Measurements from ENCODE around the gene ZBTB1. TPM values are rescaled to one million over a fixed set of nuclear protein-coding genes. Genes with fewer than 3 reads are reported as not detected.

The ZBTB1 gene
- total and polyA plus RNA-seq, 2 experiments from 2014 or later, result 37.5 to 60.0 TPM

DNA sequence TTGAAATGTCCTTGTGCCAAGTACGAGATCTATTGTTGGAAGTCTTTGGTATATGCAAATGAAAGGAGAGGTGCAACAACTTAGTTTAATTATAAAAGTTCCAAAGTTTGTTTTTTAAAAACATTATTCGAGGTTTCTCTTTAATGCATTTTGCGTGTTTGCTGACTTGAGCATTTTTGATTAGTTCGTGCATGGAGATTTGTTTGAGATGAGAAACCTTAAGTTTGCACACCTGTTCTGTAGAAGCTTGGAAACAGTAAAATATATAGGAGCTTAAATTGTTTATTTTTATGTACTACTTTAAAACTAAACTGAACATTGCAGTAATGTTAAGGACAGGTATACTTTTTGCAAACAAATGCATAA is 38.2 kb downstream of the ZBTB1 start:
- 57 to 63% methylated on average over 4 of the region's 4 CpGs for WGBS, 2 experiments (ENCODE audit: low coverage in 1 of 2, low lambda C conversion rate in 2 of 2, missing lambda C conversion rate in 2 of 2)
- Histone ChIP-seq H3K9ac (peak overlapping the region; percentile 46), H3K27ac (no peak overlapping the region), H4K20me1 (ENCODE audit: insufficient read depth) (no peaks in the 10 kb centered on the region), H3K36me3 (ENCODE audit: low read depth) (no peaks in the 10 kb centered on the region), H3K79me2 (ENCODE audit: insufficient read depth) (peaks cover 5% of the 10 kb centered on the region; the same call in 1 of the 2 replicates), H3K4me1 (ENCODE audit: insufficient read depth) (peaks cover 10% of the 10 kb centered on the region), H3K9me2 (ENCODE audit: insufficient read depth) (no peaks in the 10 kb centered on the region), H2AFZ (peak overlapping the region; percentile 79), H3K4me3 (peak overlapping the region; percentile 69), H3K4me2 (ENCODE audit: unreplicated experiment) (peak overlapping the region; percentile 68), H3K27me3 (replicated peaks; ENCODE audit: insufficient read depth) (no peaks in the 10 kb centered on the region), H3F3A (ENCODE audit: insufficient read depth) (peaks cover 29% of the 10 kb centered on the region), H3K9me3 (ENCODE audit: low read depth) (no peaks in the 10 kb centered on the region)
- in situ Hi-C loops (cut with MboI), result loop anchor here (10.0 kb wide), 1 partner anchor 92 kb away; no protein-coding TSS in a partner anchor
- DNase-seq, result no peak
- TF ChIP-seq EZH2phosphoT487 (IDR thresholded peaks at IDR 0.05; ENCODE audit: insufficient read depth, low read depth), result no peak
- TF ChIP-seq EZH2 (IDR thresholded peaks at IDR 0.05; ENCODE audit: insufficient read depth, poor library complexity, severe bottlenecking), result no peak

DNA sequence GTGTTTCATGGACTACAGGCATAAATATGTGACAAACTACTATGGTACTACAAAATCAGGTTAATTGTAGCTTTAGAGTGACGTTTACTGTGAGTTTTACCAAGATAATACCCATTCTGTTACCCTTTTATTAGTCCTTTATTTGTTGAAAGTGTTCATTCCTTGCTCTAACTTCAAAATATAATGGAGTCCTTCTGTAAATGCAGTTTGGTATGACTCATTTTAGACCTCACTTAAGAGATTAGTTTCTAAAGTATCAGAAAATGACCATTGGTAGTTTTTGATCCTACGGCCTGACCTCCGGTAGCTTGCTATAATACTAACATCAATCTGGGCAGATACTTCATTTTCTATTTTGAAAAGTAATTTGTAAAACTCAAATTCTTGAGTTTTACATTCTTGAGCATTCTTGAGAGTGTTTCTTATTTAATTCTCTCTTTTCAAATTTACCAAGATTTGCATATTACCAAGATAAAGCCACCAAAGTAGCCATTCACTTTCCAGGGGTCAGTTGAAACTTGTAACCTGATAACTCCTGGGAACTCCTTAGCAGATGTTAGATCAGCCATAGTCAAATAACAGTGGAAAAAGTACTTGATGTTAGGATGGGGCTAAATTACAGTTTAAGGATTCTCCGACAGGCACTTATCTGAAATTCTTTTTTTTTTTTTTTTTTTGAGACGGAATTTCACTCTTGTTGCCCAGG is 40.2 kb downstream of the ZBTB1 start:
- DNase-seq, result no peak
- TF ChIP-seq EZH2phosphoT487 (IDR thresholded peaks at IDR 0.05; ENCODE audit: insufficient read depth, low read depth) (no peak), EZH2 (IDR thresholded peaks at IDR 0.05; ENCODE audit: insufficient read depth, poor library complexity, severe bottlenecking) (no peak)
- in situ Hi-C loops (cut with MboI), result loop anchor here (10.0 kb wide), 1 partner anchor 90 kb away; no protein-coding TSS in a partner anchor
- no peak overlapping the region for H3K27ac ChIP-seq
- H3F3A ChIP-seq (ENCODE audit: insufficient read depth), result peaks cover 24% of the 10 kb centered on the region
- no peak overlapping the region for H3K9ac ChIP-seq
- H3K36me3 ChIP-seq (ENCODE audit: low read depth), result no peaks in the 10 kb centered on the region
- H3K27me3 ChIP-seq (replicated peaks; ENCODE audit: insufficient read depth), result no peaks in the 10 kb centered on the region
- WGBS, 2 experiments (ENCODE audit: low coverage in 1 of 2, low lambda C conversion rate in 2 of 2, missing lambda C conversion rate in 2 of 2), result 82 to 87% methylated on average over 5 of the region's 5 CpGs
- no peak overlapping the region for H3K4me2 ChIP-seq (ENCODE audit: unreplicated experiment)
- no peaks in the 10 kb centered on the region for H3K9me3 ChIP-seq (ENCODE audit: low read depth)
- H3K79me2 ChIP-seq (ENCODE audit: insufficient read depth), result peaks cover 5% of the 10 kb centered on the region; the same call in 1 of the 2 replicates
- H3K4me3 ChIP-seq, result no peak overlapping the region
- no peaks in the 10 kb centered on the region for H3K9me2 ChIP-seq (ENCODE audit: insufficient read depth)
- H3K4me1 ChIP-seq (ENCODE audit: insufficient read depth), result peaks cover 16% of the 10 kb centered on the region
- H4K20me1 ChIP-seq (ENCODE audit: insufficient read depth), result no peaks in the 10 kb centered on the region
- no peak overlapping the region for H2AFZ ChIP-seq

DNA sequence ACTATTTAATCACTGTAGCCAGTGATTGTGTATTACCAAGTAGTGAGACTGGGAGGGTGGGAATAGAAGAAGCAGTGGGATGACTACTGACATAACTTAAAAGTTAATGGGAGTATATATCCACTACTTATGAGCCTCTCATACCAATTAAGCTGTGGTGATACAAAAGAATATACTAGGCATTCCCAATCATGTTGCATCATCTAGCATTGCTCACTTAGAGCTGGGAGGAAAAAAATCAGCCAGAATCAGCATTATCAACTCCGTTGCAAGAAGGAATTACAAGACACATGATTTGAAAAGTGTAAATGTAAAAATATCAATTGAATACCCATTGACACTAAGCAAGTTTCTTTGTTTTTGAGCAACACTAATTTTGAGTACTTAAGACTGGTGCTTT is 44.4 kb downstream of the ZBTB1 start:
- TF ChIP-seq EZH2 (IDR thresholded peaks at IDR 0.05; ENCODE audit: insufficient read depth, poor library complexity, severe bottlenecking) (no peak), EZH2phosphoT487 (IDR thresholded peaks at IDR 0.05; ENCODE audit: insufficient read depth, low read depth) (no peak)
- DNase-seq, result peak; percentile 70
- H3K4me1 ChIP-seq (ENCODE audit: insufficient read depth), result peaks cover 17% of the 10 kb centered on the region
- H3K36me3 ChIP-seq (ENCODE audit: low read depth), result no peaks in the 10 kb centered on the region
- WGBS, 2 experiments (ENCODE audit: low coverage in 1 of 2, low lambda C conversion rate in 2 of 2, missing lambda C conversion rate in 2 of 2), result 28 to 29% methylated on average over 1 of the region's 1 CpG
- H3K9me2 ChIP-seq (ENCODE audit: insufficient read depth), result no peaks in the 10 kb centered on the region
- no peaks in the 10 kb centered on the region for H4K20me1 ChIP-seq (ENCODE audit: insufficient read depth)
- H3K27ac ChIP-seq, result peak overlapping the region; percentile 28
- H3K27me3 ChIP-seq (replicated peaks; ENCODE audit: insufficient read depth), result no peaks in the 10 kb centered on the region
- peak overlapping the region; percentile 77 for H3K4me2 ChIP-seq (ENCODE audit: unreplicated experiment)
- peak overlapping the region; percentile 92 for H2AFZ ChIP-seq
- H3K9ac ChIP-seq, result no peak overlapping the region; the same call in 1 of the 2 replicates
- in situ Hi-C loops (cut with MboI), result loop anchor here (10.0 kb wide), 1 partner anchor 86 kb away; no protein-coding TSS in a partner anchor
- 0 out of 2 replicates have a peak overlapping the region, but pooled peaks have one; percentile 61 for H3K4me3 ChIP-seq
- H3F3A ChIP-seq (ENCODE audit: insufficient read depth), result peaks cover 23% of the 10 kb centered on the region; the same call in 1 of the 2 replicates
- no peaks in the 10 kb centered on the region for H3K79me2 ChIP-seq (ENCODE audit: insufficient read depth)
- H3K9me3 ChIP-seq (ENCODE audit: low read depth), result no peaks in the 10 kb centered on the region

DNA sequence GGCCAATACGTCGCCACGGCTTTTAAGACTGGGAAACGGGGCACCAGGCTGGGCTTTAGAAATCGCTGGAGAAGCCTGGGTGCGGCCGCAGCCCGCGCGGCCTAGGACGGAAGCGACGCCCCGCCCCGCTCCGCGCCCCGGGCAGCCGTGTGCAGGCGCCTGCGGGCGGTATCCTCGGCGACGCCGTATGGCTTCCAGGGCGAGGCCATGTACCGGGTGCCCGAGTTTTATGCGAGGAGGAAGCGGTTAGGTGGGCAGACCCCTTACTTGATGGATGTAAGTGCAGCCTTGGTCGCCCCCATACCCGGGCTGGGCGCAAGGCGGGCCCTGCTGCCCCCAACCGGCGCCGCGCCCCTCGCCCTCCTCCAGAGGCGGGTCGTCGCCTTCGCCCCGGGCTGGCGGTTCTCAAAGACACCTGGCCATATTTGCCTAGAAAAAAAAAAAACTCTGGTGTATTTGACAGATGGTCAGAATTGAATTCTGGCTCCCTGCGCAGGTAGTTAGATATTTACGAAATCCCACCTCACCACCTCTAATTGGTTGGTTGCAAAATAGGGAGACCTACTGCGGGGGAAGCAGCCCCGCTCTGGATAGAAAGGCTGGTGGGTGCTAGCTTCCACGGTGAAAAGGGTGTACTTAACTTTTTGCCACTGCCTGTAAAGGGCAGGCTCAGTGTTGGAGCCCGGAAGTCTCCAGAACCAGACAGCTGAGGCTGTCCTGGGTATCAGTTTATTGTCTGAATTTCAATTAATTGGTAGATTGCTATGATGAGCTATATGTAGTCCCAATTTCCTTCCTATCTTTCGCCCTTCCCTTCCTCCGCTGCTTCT is 45.4 kb downstream of the ZBTB1 start, which contains the start of gene PPP1R36:
TSS of gene PPP1R36 (plus strand) at position 171 of the 830 bp plus-strand sequence. CDS start at position 208, 37 bp downstream.
- H3K79me2 ChIP-seq (ENCODE audit: insufficient read depth), result no peaks in the 10 kb centered on the region
- H3K9ac ChIP-seq, result peak within 1 kb of the TSS; percentile 58
- no peaks in the 10 kb centered on the region for H3K27me3 ChIP-seq (replicated peaks; ENCODE audit: insufficient read depth)
- WGBS, 2 experiments (ENCODE audit: low coverage in 1 of 2, low lambda C conversion rate in 2 of 2, missing lambda C conversion rate in 2 of 2), result 8% methylated on average over 54 of the region's 54 CpGs
- no peaks in the 10 kb centered on the region for H4K20me1 ChIP-seq (ENCODE audit: insufficient read depth)
- peak within 1 kb of the TSS; percentile 92 for H2AFZ ChIP-seq
- no peaks in the 10 kb centered on the region for H3K9me2 ChIP-seq (ENCODE audit: insufficient read depth)
- peaks cover 22% of the 10 kb centered on the region; the same call in 1 of the 2 replicates for H3F3A ChIP-seq (ENCODE audit: insufficient read depth)
- peak within 1 kb of the TSS; percentile 61 for H3K4me3 ChIP-seq
- no peak for TF ChIP-seq EZH2 (IDR thresholded peaks at IDR 0.05; ENCODE audit: insufficient read depth, poor library complexity, severe bottlenecking)
- no peak for TF ChIP-seq EZH2phosphoT487 (IDR thresholded peaks at IDR 0.05; ENCODE audit: insufficient read depth, low read depth)
- H3K9me3 ChIP-seq (ENCODE audit: low read depth), result no peaks in the 10 kb centered on the region
- peaks cover 17% of the 10 kb centered on the region for H3K4me1 ChIP-seq (ENCODE audit: insufficient read depth)
- H3K36me3 ChIP-seq (ENCODE audit: low read depth), result no peaks in the 10 kb centered on the region
- H3K4me2 ChIP-seq (ENCODE audit: unreplicated experiment), result peak within 1 kb of the TSS; percentile 77
- DNase-seq, result peak; percentile 71
- in situ Hi-C loops (cut with MboI), result loop anchor here (10.0 kb wide), 1 partner anchor 85 kb away; no protein-coding TSS in a partner anchor
- H3K27ac ChIP-seq, result peak within 1 kb of the TSS; percentile 28
